HepG2 (cell line): Measurements from ENCODE around the gene CSF1R.

ENCODE experiments used
- GABPB1 ChIP-seq: IDR thresholded peaks from 2 replicates; pipeline ENCODE4 v1.6.1; 2016; ENCODE audit warnings: mild to moderate bottlenecking, missing genetic modification reagents, moderate library complexity, missing compliant biosample characterization
- MTA3 ChIP-seq: sonication (generic); formaldehyde crosslinking; IDR thresholded peaks from 2 replicates; pipeline ENCODE4 v1.4.0; 2020; ENCODE audit warnings: missing genetic modification reagents
- POLR2A ChIP-seq, 2 experiments: IDR thresholded peaks; 2 replicates each; pipeline ENCODE4 v1.6.1; 2011; ENCODE audit warnings: low read depth in 2 of 2, low read length in 2 of 2, mild to moderate bottlenecking in 1 of 2, moderate library complexity in 1 of 2; ENCODE audit not compliant: insufficient read depth in 1 of 2
- POLR2AphosphoS5 ChIP-seq: IDR thresholded peaks from 2 replicates; pipeline ENCODE4 v1.6.1; 2012; ENCODE audit warnings: low read depth, low read length
- TCF12 ChIP-seq, 2 experiments: fragments of 450-650 bp in 1 of 2; sonication (generic) in 1 of 2; formaldehyde crosslinking in 1 of 2; IDR thresholded peaks; 2 replicates each; pipeline versions ENCODE4 v1.6.1 to v1.8.0; 2017 to 2022; ENCODE audit warnings: antibody characterized with exemption in 1 of 2, mild to moderate bottlenecking in 1 of 2, missing genetic modification reagents in 1 of 2, moderate library complexity in 1 of 2
- ZFP90 ChIP-seq: sonication (generic); formaldehyde crosslinking; IDR thresholded peaks from 2 replicates; pipeline ENCODE4 v1.8.0; 2022; ENCODE audit warnings: missing genetic modification reagents, mild to moderate bottlenecking, inconsistent platforms, borderline replicate concordance
- TF ChIP-seq, protein P1 (sequence below): sonication (generic); formaldehyde crosslinking; IDR thresholded peaks from 2 replicates; pipeline ENCODE4 v1.5.0; 2020; ENCODE audit warnings: mild to moderate bottlenecking, missing genetic modification reagents, moderate library complexity

DNA sequence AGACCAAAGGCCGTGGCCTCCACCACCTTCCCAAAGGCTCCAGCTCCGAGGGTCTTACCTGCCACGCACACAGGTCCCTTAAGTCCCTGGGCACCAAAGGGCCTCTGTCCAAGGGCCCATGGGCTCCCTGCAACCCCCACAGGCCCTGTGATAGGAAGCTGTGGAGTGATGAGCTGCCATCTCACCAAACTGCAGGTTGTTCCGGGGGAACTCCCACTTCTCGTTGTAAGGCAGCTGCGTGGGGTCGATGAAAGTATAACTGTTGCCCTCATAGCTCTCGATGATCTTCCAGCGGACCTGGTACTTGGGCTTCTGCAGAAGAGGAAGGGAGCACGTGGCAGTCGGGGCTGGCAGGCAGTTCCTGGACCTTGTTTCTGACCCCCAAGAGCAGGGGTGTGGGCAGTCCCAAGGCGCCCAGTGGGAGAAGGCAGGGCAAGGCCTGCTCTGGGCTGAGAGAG, 24.8 kb downstream of the CSF1R start:
- TF ChIP-seq GABPB1, result no peak
- no peak for TF ChIP-seq POLR2AphosphoS5
- TF ChIP-seq, protein P1, sequence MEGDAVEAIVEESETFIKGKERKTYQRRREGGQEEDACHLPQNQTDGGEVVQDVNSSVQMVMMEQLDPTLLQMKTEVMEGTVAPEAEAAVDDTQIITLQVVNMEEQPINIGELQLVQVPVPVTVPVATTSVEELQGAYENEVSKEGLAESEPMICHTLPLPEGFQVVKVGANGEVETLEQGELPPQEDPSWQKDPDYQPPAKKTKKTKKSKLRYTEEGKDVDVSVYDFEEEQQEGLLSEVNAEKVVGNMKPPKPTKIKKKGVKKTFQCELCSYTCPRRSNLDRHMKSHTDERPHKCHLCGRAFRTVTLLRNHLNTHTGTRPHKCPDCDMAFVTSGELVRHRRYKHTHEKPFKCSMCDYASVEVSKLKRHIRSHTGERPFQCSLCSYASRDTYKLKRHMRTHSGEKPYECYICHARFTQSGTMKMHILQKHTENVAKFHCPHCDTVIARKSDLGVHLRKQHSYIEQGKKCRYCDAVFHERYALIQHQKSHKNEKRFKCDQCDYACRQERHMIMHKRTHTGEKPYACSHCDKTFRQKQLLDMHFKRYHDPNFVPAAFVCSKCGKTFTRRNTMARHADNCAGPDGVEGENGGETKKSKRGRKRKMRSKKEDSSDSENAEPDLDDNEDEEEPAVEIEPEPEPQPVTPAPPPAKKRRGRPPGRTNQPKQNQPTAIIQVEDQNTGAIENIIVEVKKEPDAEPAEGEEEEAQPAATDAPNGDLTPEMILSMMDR (CRISPR knock-in tag), result no peak
- TF ChIP-seq TCF12 (IDR thresholded peaks at IDR 0.05), result no peak
- TF ChIP-seq TCF12 (CRISPR knock-in tag; IDR thresholded peaks at IDR 0.05), result no peak
- TF ChIP-seq MTA3 (CRISPR knock-in tag), result no peak
- no peak for TF ChIP-seq ZFP90 (CRISPR knock-in tag)
- TF ChIP-seq POLR2A (IDR thresholded peaks at IDR 0.05; ENCODE audit: insufficient read depth in 1 of 2, low read depth in 2 of 2, low read length in 2 of 2), result no peak
